ENCODE results near the gene ME1. TPM values are rescaled to one million over a fixed set of nuclear protein-coding genes. Genes with fewer than 3 reads are reported as not detected.

ME1 gene
- total RNA-seq, 2 donors from 2014 or later: 6.4 to 20.3 TPM

- TF ChIP-seq POLR2A (IDR thresholded peaks at IDR 0.05) (no peak), POLR2AphosphoS5 (IDR thresholded peaks at IDR 0.05) (no peak), CTCF (IDR thresholded peaks at IDR 0.05) (no peak)
- Histone ChIP-seq H3K9me3 (no peaks in the 10 kb centered on the region), H3K4me3 (no peak overlapping the region), H3K27me3 (replicated peaks; ENCODE audit: insufficient read depth) (no peaks in the 10 kb centered on the region), H3K4me1 (replicated peaks) (no peaks in the 10 kb centered on the region), H3K27ac (no peak overlapping the region), H3K36me3 (no peaks in the 10 kb centered on the region)
- 34% methylated on average over 1 of the region's 1 CpG for WGBS
- DNase-seq (ENCODE audit: low spot score): no peak
- intact Hi-C loops (cut with DNase I): loop anchor here (10.0 kb wide), 1 partner anchor 360 kb away; the partner anchor contains the start of genes DOP1A and UBE3D
These were observed 6.3 kb downstream of the ME1 start for GRCh38 chr6:83424392-83425018.

- H3K4me3 ChIP-seq: no peak overlapping the region
- WGBS: 56% methylated on average over 3 of the region's 3 CpGs
- no peak for DNase-seq (ENCODE audit: low spot score)
These were observed 12.8 kb downstream of the ME1 start for GRCh38 chr6:83417880-83418663.

GRCh38 chr6:83413068-83413467 lies 17.8 kb downstream of the ME1 start:
- H3K4me3 ChIP-seq: no peak overlapping the region
- WGBS: 95% methylated on average over 2 of the region's 2 CpGs
- DNase-seq (ENCODE audit: low spot score): no peak
- no peaks in the 10 kb centered on the region for H3K36me3 ChIP-seq
- TF ChIP-seq POLR2AphosphoS5 (IDR thresholded peaks at IDR 0.05) (no peak), POLR2A (IDR thresholded peaks at IDR 0.05) (no peak), CTCF (IDR thresholded peaks at IDR 0.05) (no peak)
- no peaks in the 10 kb centered on the region for H3K4me1 ChIP-seq (replicated peaks)
- intact Hi-C loops (cut with DNase I): no loop called here
- H3K27ac ChIP-seq: no peak overlapping the region
- no peaks in the 10 kb centered on the region for H3K27me3 ChIP-seq (replicated peaks; ENCODE audit: insufficient read depth)
- H3K9me3 ChIP-seq: no peaks in the 10 kb centered on the region

More at GRCh38 chr6:83417880-83418663, 12.8 kb downstream of the ME1 start:
- H3K36me3 ChIP-seq: no peaks in the 10 kb centered on the region
- intact Hi-C loops (cut with DNase I): loop anchor here (2.0 to 5.0 kb wide), 2 partner anchors 93 to 196 kb away; no protein-coding TSS in a partner anchor
- TF ChIP-seq POLR2AphosphoS5 (IDR thresholded peaks at IDR 0.05): peak; percentile 21
- TF ChIP-seq POLR2A (IDR thresholded peaks at IDR 0.05): no peak
- peak in 3 of 4 experiments; percentile 54 to 83 (median 68) for TF ChIP-seq CTCF (IDR thresholded peaks at IDR 0.05)
- H3K27me3 ChIP-seq (replicated peaks; ENCODE audit: insufficient read depth): no peaks in the 10 kb centered on the region
- H3K27ac ChIP-seq: no peak overlapping the region
- H3K9me3 ChIP-seq: no peaks in the 10 kb centered on the region
- no peaks in the 10 kb centered on the region for H3K4me1 ChIP-seq (replicated peaks)

- intact Hi-C loops (cut with DNase I): no loop called here
- Histone ChIP-seq H3K4me1 (replicated peaks) (no peaks in the 10 kb centered on the region), H3K9me3 (no peaks in the 10 kb centered on the region), H3K27ac (no peak overlapping the region), H3K4me3 (no peak overlapping the region), H3K27me3 (replicated peaks; ENCODE audit: insufficient read depth) (no peaks in the 10 kb centered on the region), H3K36me3 (no peaks in the 10 kb centered on the region)
- WGBS: 76% methylated on average over 3 of the region's 3 CpGs
- TF ChIP-seq POLR2AphosphoS5 (IDR thresholded peaks at IDR 0.05): no peak
- DNase-seq (ENCODE audit: low spot score): no peak
These were observed 19.1 kb downstream of the ME1 start for GRCh38 chr6:83411731-83412130.

GRCh38 chr6:83403191-83403590 lies 27.7 kb downstream of the ME1 start:
- H3K27me3 ChIP-seq (replicated peaks; ENCODE audit: insufficient read depth): no peaks in the 10 kb centered on the region
- no peak overlapping the region for H3K4me3 ChIP-seq
- no peak overlapping the region for H3K27ac ChIP-seq
- intact Hi-C loops (cut with DNase I): no loop called here
- TF ChIP-seq POLR2AphosphoS5 (IDR thresholded peaks at IDR 0.05) (no peak), CTCF (IDR thresholded peaks at IDR 0.05) (no peak), POLR2A (IDR thresholded peaks at IDR 0.05) (no peak)
- no peaks in the 10 kb centered on the region for H3K9me3 ChIP-seq
- H3K36me3 ChIP-seq: no peaks in the 10 kb centered on the region
- DNase-seq (ENCODE audit: low spot score): no peak
- H3K4me1 ChIP-seq (replicated peaks): no peaks in the 10 kb centered on the region
- 46% methylated on average over 1 of the region's 1 CpG for WGBS

Measured in prostate gland (tissue), 2 donors.